Heart left ventricle (tissue), 16 donors: ENCODE data around the gene SPARC. TPM values are rescaled to one million over a fixed set of nuclear protein-coding genes. Genes with fewer than 3 reads are reported as not detected.

Source experiments
- ATAC-seq, 4 donors: fragments of 200-7000 bp; cut with Tn5 transposase; one replicate each; pipeline ENCODE4 v1.9.1; 2020 to 2022; ENCODE audit warnings: moderate library complexity in 4 of 4, mild to moderate bottlenecking in 3 of 4, moderate number of reproducible peaks in 1 of 4
- DNase-seq, 5 donors: peaks; one replicate each; pipeline ENCODE4 v3.0.0-alpha.2; 2020
- H3K27ac ChIP-seq, 12 donors: fragments of 200-600 bp; sonication (generic) in 4 of 12; one replicate each; pipeline versions ENCODE4 v1.5.0 to v1.8.0; 2016 to 2022; ENCODE audit warnings: mild to moderate bottlenecking in 2 of 12
- H3K27me3 ChIP-seq, 9 donors: fragments of 200-600 bp; sonication (generic) in 2 of 9; one replicate each; pipeline versions ENCODE4 v1.5.1 to v1.8.0; 2016 to 2022; ENCODE audit warnings: mild to moderate bottlenecking in 3 of 9
- H3K36me3 ChIP-seq, 9 donors: fragments of 200-600 bp; sonication (generic) in 2 of 9; one replicate each; pipeline versions ENCODE4 v1.5.0 to v1.8.0; 2018 to 2022; ENCODE audit warnings: mild to moderate bottlenecking in 2 of 9
- H3K4me1 ChIP-seq, 12 donors: fragments of 200-600 bp; sonication (generic) in 4 of 12; one replicate each; pipeline versions ENCODE4 v1.5.0 to v1.8.0; 2016 to 2022; ENCODE audit warnings: mild to moderate bottlenecking in 3 of 12
- H3K4me3 ChIP-seq, 12 donors: fragments of 200-600 bp; sonication (generic) in 4 of 12; one replicate each; pipeline versions ENCODE4 v1.5.0 to v1.8.0; 2017 to 2022; ENCODE audit warnings: mild to moderate bottlenecking in 9 of 12, moderate library complexity in 4 of 12
- H3K9me3 ChIP-seq, 12 donors: fragments of 200-600 bp; sonication (generic) in 4 of 12; one replicate each; pipeline versions ENCODE4 v1.5.0 to v1.8.0; 2016 to 2022; ENCODE audit warnings: mild to moderate bottlenecking in 1 of 12
- POLR2A ChIP-seq, 2 donors: fragments of 450-650 bp; IDR thresholded peaks; one replicate each; pipeline ENCODE4 v1.6.1; 2017; ENCODE audit warnings: antibody characterized with exemption in 2 of 2, mild to moderate bottlenecking in 2 of 2, moderate library complexity in 2 of 2
- WGBS, 4 donors: extraction: QIAGEN DNeasy Blood & Tissue Kit in 2 of 4; methylation state at CpG; one replicate each; pipeline versions ENCODE4 v1.1.5 to v1.1.7; 2013 to 2018; 5-methylcytosine and 5-hydroxymethylcytosine counted together
- intact Hi-C, 10 donors: fragments of 100-400 bp; cut with DNase I; formaldehyde crosslinking; loops; one replicate each; pipeline versions ENCODE4 v1.11.1 to v1.14.2; 2022
- polyA plus RNA-seq, 2 donors: library from polyadenylated mRNA; stranded (reverse); fragments of 200-250 nt; gene quantifications; one replicate each; pipeline ENCODE4 v1.2.3, GENCODE V29; 2013
- total RNA-seq, 9 donors: library from RNA; depleted of rRNA in 2 of 9; stranded (reverse); fragments of >200 nt in 2 of 9; fragmentation: NEBNext Ultra II Directional in 3 of 9; extraction: Animal tissue kit (Norgen Biotek cat#: 25700) in 3 of 9; gene quantifications; one replicate each; pipeline versions ENCODE4 v1.1.0 to v1.2.4, GENCODE V29; 2016 to 2023
- TF ChIP-seq, protein P1 (sequence below), 12 donors: fragments of 200-600 bp; sonication (generic) in 4 of 12; IDR thresholded peaks; one replicate each; pipeline versions ENCODE4 v1.5.0 to v1.8.0; 2018 to 2022; ENCODE audit warnings: antibody characterized with exemption in 12 of 12, mild to moderate bottlenecking in 5 of 12
- donor health status: ischemic (EF 13 %, LVEDD 7.1; RV severe dilation, severe dysfunction).
- donor health status: healthy with polysubstance abuse.
- donor health status: DM: no; HTN: yes; CAD: no.
- donor health status: DM: no; HTN: no; CAD: no.
- donor health status: ischemic (EF 25% LVEDD 6.9; RV normal size, moderate dysfunction).
- donor health status: ischemic (EF 25% LVEDD 5.7; RV mildly dilated, moderate dysfunction).
- donor health status: healthy.
- donor health status: DM: yes; HTN: yes; CAD: no.
- donor health status: ischemic (EF 35%, LVEDD 5.7; RV mildly dilated, moderate dysfunction).
- donor health status: nonischemic (EF 11% LVEDD 7.7; RV severe dilation, severe dysfunction).
- donor health status: DM: yes; HTN: yes; CAD: no.
- donor health status: PGD.
- donor health status: ischemic (EF 29% LVEDD 5.4; RV normal size, mild dysfunction).
- donor health status: nonischemic (EF 23%, LVEDD 6.1; RV moderate dilation, normal function).

Gene SPARC
- total and polyA plus RNA-seq, 11 donors: 119 to 1,522 (median 471) TPM

DNA sequence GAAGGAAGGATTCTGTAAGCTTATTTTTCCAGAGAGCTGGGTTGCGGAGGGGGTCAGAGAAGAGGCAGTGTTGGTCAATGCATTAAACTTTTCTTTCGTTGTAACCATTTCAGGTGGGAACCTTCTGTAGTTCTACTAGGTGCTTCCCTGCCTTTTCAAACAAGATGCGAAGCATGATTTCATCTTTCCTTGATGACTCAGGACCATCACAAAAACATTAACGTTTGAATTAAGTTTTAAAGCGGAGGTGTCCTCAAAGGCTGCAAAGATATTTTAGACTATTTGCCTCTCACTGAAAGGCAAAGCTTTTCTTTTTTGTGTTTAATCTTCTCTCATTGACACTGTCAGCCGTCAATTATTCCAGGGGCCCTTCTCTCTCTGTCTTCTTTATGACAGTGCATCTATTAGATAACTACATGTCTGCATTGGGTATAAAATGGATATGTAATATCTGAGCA is 69.3 kb downstream of the SPARC start:
- WGBS, 4 donors: 88 to 92% (median 90%) methylated on average over 6 of the region's 6 CpGs
- peaks cover 0 to 27% (median 0%) of the 10 kb centered on the region in 9 donors for H3K27me3 ChIP-seq
- intact Hi-C loops: no loop called here
- no peaks in the 10 kb centered on the region for H3K9me3 ChIP-seq
- ATAC-seq: no peak
- no peak overlapping the region for H3K27ac ChIP-seq
- no peaks in the 10 kb centered on the region for H3K36me3 ChIP-seq
- no peaks in the 10 kb centered on the region for H3K4me1 ChIP-seq
- TF ChIP-seq POLR2A (IDR thresholded peaks at IDR 0.05): no peak
- TF ChIP-seq, protein P1, sequence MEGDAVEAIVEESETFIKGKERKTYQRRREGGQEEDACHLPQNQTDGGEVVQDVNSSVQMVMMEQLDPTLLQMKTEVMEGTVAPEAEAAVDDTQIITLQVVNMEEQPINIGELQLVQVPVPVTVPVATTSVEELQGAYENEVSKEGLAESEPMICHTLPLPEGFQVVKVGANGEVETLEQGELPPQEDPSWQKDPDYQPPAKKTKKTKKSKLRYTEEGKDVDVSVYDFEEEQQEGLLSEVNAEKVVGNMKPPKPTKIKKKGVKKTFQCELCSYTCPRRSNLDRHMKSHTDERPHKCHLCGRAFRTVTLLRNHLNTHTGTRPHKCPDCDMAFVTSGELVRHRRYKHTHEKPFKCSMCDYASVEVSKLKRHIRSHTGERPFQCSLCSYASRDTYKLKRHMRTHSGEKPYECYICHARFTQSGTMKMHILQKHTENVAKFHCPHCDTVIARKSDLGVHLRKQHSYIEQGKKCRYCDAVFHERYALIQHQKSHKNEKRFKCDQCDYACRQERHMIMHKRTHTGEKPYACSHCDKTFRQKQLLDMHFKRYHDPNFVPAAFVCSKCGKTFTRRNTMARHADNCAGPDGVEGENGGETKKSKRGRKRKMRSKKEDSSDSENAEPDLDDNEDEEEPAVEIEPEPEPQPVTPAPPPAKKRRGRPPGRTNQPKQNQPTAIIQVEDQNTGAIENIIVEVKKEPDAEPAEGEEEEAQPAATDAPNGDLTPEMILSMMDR (IDR thresholded peaks at IDR 0.05): no peak
- H3K4me3 ChIP-seq: no peak overlapping the region
- no peak for DNase-seq

DNA sequence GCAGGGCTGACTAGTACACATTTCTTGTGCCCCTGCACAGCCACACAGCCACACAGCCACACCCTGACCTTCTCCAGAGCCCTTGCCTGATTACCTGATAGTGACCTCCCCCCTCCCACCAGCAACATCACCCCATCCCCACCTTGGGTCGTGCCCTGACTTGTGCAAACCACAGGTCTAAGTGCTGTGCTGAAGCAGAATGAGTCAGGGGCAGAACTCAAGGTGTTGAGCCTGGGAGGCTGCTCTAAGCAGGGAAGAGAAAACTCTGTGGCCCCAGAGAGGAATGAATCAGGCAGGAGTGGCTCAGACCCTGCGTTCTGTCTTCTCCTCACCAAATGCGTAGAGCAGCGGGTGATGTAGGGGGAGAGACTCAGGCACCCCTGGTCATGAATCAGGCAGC is 71.3 kb downstream of the SPARC start:
- Histone ChIP-seq H3K27ac (no peak overlapping the region), H3K36me3 (no peaks in the 10 kb centered on the region), H3K4me1 (no peaks in the 10 kb centered on the region), H3K9me3 (no peaks in the 10 kb centered on the region), H3K4me3 (no peak overlapping the region), H3K27me3 (peaks cover 0 to 26% (median 0%) of the 10 kb centered on the region in 9 donors)
- intact Hi-C loops: no loop called here
- ATAC-seq (no peak), DNase-seq (no peak)
- TF ChIP-seq, protein P1 (IDR thresholded peaks at IDR 0.05): no peak
- TF ChIP-seq POLR2A (IDR thresholded peaks at IDR 0.05): no peak
- 75 to 83% (median 79%) methylated on average over 4 of the region's 4 CpGs for WGBS, 4 donors

DNA sequence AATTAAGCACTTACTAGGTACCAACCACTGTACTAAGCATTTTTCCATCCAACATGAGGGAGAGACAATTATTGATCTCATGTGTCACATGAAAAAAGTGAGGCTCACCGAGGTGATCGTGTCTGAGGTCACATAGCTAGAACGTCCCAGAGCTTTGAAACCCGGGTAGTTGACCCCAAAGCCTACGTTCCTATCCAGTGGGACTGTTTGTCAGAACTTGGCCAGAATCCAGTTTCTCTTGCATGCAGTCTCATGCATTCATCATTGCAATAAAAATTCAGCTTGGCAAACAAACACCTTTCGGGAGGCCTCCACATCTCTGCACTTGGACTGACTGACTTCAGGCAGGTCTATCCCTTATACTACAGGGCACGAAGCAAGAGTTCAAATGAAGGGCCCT is 72.2 kb downstream of the SPARC start:
- ATAC-seq (no peak), DNase-seq (no peak)
- H3K4me3 ChIP-seq: no peak overlapping the region
- H3K36me3 ChIP-seq: no peaks in the 10 kb centered on the region
- H3K4me1 ChIP-seq: no peaks in the 10 kb centered on the region
- H3K27me3 ChIP-seq: peaks cover 0 to 31% (median 0%) of the 10 kb centered on the region in 9 donors
- no peaks in the 10 kb centered on the region for H3K9me3 ChIP-seq
- intact Hi-C loops: no loop called here
- WGBS, 4 donors: 64 to 86% (median 75%) methylated on average over 7 of the region's 7 CpGs
- no peak overlapping the region for H3K27ac ChIP-seq
- no peak for TF ChIP-seq POLR2A (IDR thresholded peaks at IDR 0.05)
- TF ChIP-seq, protein P1 (IDR thresholded peaks at IDR 0.05): no peak

DNA sequence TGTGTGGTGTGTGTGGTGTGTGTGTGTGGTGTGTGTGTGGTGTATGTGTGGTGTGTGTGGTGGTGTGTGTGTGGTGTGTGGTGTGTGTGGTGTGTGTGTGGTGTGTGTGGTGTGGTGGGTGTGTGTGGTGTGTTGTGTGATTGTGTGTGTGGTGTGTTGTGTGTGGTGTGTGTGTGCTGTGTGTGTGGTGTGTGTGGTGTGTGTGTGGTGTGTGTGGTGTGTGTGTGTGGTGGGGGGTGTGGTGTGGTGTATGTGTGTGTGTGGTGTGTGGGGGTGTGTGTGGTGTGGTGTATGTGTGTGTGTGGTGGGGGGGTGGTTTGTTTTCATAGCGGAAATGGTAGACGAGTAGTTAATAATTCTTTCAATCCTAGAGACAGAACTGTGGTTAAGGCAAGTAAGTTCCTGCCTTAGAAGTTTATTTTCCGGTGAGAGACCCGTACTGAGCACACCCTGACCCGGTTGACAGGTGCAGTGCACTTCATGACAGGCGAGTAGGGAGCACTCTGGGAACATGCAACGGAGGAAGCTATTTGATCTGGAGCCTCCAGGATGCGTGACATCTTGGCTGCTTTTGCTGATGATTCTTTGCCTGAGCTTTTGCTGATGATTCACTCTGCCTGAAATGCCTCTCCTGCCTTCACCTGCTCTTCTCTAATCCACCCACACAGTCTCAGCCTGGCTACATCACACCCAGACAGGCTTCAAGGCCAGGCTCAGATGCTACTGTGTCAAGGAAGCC is 73.9 kb downstream of the SPARC start:
- Histone ChIP-seq H3K36me3 (no peaks in the 10 kb centered on the region), H3K27ac (no peak overlapping the region), H3K9me3 (no peaks in the 10 kb centered on the region), H3K4me3 (no peak overlapping the region), H3K27me3 (peaks cover 0 to 31% (median 0%) of the 10 kb centered on the region in 9 donors), H3K4me1 (no peaks in the 10 kb centered on the region)
- intact Hi-C loops: no loop called here
- ATAC-seq: no peak
- 64 to 75% (median 68%) methylated on average over 8 of the region's 8 CpGs for WGBS, 4 donors
- DNase-seq: no peak
- TF ChIP-seq, protein P1 (IDR thresholded peaks at IDR 0.05): no peak
- no peak for TF ChIP-seq POLR2A (IDR thresholded peaks at IDR 0.05)
